OCI-LY1 (cell line): Measurements from ENCODE around the gene KIAA1755.
"Not testable (repeated sequence)": the region's sequence is repeated elsewhere in the genome, so short reads cannot be mapped to it uniquely, and the experiment has no call there.

ENCODE experiments used
- H2AFZ ChIP-seq: fragments of 200-600 bp; sonication (generic), shearing (Covaris generic); 2 replicates; pipeline ENCODE4 v1.6.0; 2014; ENCODE audit warnings: antibody characterized with exemption, mild to moderate bottlenecking, low read length
- H3F3A ChIP-seq: fragments of 200-600 bp; sonication (generic), shearing (Covaris generic); 2 replicates; pipeline ENCODE4 v1.6.0; 2014; ENCODE audit warnings: mild to moderate bottlenecking, antibody characterized with exemption, low read length, moderate library complexity; ENCODE audit not compliant: insufficient read depth
- H3K27ac ChIP-seq: fragments of 200-600 bp; sonication (generic); 2 replicates; pipeline ENCODE4 v1.5.1; 2014; ENCODE audit warnings: low read length, mixed run types, mild to moderate bottlenecking, low read depth; ENCODE audit not compliant: poor library complexity, severe bottlenecking
- H3K27me3 ChIP-seq: fragments of 200-600 bp; sonication (generic); 2 replicates; pipeline ENCODE4 v1.6.0; 2014; ENCODE audit warnings: antibody characterized with exemption, mild to moderate bottlenecking, low read length, moderate library complexity; ENCODE audit not compliant: insufficient read depth
- H3K36me3 ChIP-seq: fragments of 200-600 bp; sonication (generic); 2 replicates; pipeline ENCODE4 v1.6.1; 2014; ENCODE audit warnings: mild to moderate bottlenecking, antibody characterized with exemption, low read length, moderate library complexity, mixed read lengths; ENCODE audit not compliant: insufficient read depth
- H3K4me1 ChIP-seq: fragments of 200-600 bp; sonication (generic); 2 replicates; pipeline ENCODE4 v1.5.1; 2014; ENCODE audit warnings: mild to moderate bottlenecking, low read length, moderate library complexity; ENCODE audit not compliant: insufficient read depth, severe bottlenecking
- H3K4me2 ChIP-seq: fragments of 200-600 bp; sonication (generic), shearing (Covaris generic); 2 replicates; pipeline ENCODE4 v1.6.1; 2014; ENCODE audit warnings: low read length
- H3K4me3 ChIP-seq: fragments of 200-600 bp; sonication (generic); 2 replicates; pipeline ENCODE4 v1.5.1; 2014; ENCODE audit warnings: low read length, low read depth, mild to moderate bottlenecking, mixed read lengths; ENCODE audit not compliant: poor library complexity, severe bottlenecking
- H3K79me2 ChIP-seq: fragments of 200-600 bp; shearing (Covaris generic); 2 replicates; pipeline ENCODE4 v1.6.1; 2016; ENCODE audit warnings: mixed run types, low read length, mixed read lengths; ENCODE audit not compliant: insufficient read depth
- H3K9ac ChIP-seq: fragments of 200-600 bp; sonication (generic), shearing (Covaris generic); 2 replicates; pipeline ENCODE4 v1.6.1; 2014; ENCODE audit warnings: mild to moderate bottlenecking, low read length, mixed read lengths
- H3K9me2 ChIP-seq: fragments of 200-600 bp; sonication (generic), shearing (Covaris generic); 2 replicates; pipeline ENCODE4 v1.6.1; 2014; ENCODE audit warnings: low read depth, mild to moderate bottlenecking, low read length, mixed read lengths
- H3K9me3 ChIP-seq: fragments of 200-600 bp; shearing (Covaris generic); 2 replicates; pipeline ENCODE4 v1.6.1; 2014; ENCODE audit warnings: low read length, mixed read lengths
- H4K20me1 ChIP-seq: fragments of 200-600 bp; sonication (generic), shearing (Covaris generic); 2 replicates; pipeline ENCODE4 v1.6.0; 2016; ENCODE audit warnings: mild to moderate bottlenecking, low read length; ENCODE audit not compliant: insufficient read depth
- CTCF ChIP-seq: fragments of 200-600 bp; sonication (generic), shearing (Covaris generic); IDR thresholded peaks from 2 replicates; pipeline ENCODE4 v1.5.1; 2017; ENCODE audit warnings: mild to moderate bottlenecking, antibody characterized with exemption, low read length, moderate library complexity, mixed read lengths
- EZH2 ChIP-seq: fragments of 200-600 bp; sonication (generic), shearing (Covaris generic); IDR thresholded peaks from 2 replicates; pipeline ENCODE4 v1.8.0; 2017; ENCODE audit warnings: borderline replicate concordance, mixed run types, mild to moderate bottlenecking, antibody characterized with exemption, low read length, moderate library complexity, mixed read lengths

Gene KIAA1755

DNA sequence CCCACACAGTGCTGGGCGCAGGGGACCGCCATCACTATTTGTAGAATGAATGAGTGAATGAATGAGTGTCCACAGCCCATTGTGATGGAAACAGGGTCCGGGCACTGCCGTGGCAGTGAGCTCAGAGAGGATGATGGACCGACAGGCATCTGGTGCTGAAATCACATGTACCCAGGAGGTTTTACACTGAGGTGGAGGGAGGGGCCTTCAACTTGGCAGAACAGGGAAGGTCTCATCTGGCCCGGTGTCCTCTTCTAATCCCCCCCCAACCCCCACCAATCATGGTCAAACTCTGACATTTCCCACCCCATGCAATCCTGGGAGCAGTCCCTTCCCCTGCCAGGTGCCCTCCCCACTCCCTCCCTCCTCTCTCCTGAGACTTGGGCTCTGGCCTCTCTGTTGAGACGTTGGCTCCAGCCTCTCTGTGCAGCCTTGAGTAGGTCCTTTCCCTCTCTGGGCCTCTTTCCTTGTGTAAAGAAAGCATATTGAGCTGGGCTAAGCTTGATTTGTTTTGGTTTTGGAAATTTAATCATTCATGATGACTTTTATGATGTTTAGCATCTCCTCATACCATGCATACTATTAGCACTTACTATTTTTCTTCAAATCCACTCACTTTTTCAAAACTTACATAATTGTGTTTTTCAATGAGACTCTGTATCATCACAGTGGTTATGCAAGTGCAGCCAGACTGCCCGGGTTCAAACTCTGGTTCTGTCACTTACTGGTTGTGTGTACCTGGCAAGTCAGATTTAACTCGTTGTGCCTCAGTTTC, 10.8 kb downstream of the KIAA1755 start:
- no peaks in the 10 kb centered on the region for H3K9me3 ChIP-seq
- no peak for TF ChIP-seq EZH2
- TF ChIP-seq CTCF = no peak
- H3K27ac ChIP-seq = no peak overlapping the region
- H3K9ac ChIP-seq = no peak overlapping the region
- H3K27me3 ChIP-seq = no peaks in the 10 kb centered on the region
- H3K4me3 ChIP-seq = no peak overlapping the region
- H3K4me1 ChIP-seq = no peaks in the 10 kb centered on the region
- no peaks in the 10 kb centered on the region for H4K20me1 ChIP-seq
- no peaks in the 10 kb centered on the region; the same call in 1 of the 2 replicates for H3K36me3 ChIP-seq
- H3F3A ChIP-seq = no peaks in the 10 kb centered on the region
- H2AFZ ChIP-seq = no peak overlapping the region
- H3K79me2 ChIP-seq = no peaks in the 10 kb centered on the region
- H3K9me2 ChIP-seq = no peaks in the 10 kb centered on the region
- no peak overlapping the region for H3K4me2 ChIP-seq

GRCh38 chr20:38248133-38248532, 12.4 kb downstream of the KIAA1755 start:
- Histone ChIP-seq H3K27me3 (no peaks in the 10 kb centered on the region), H2AFZ (no peak overlapping the region), H3K9me3 (peaks cover 4% of the 10 kb centered on the region; the same call in 1 of the 2 replicates), H3K36me3 (no peaks in the 10 kb centered on the region; the same call in 1 of the 2 replicates), H3K27ac (no peak overlapping the region), H3K4me1 (no peaks in the 10 kb centered on the region), H3K4me2 (no peak overlapping the region), H3K4me3 (no peak overlapping the region), H4K20me1 (no peaks in the 10 kb centered on the region), H3K79me2 (no peaks in the 10 kb centered on the region), H3K9me2 (no peaks in the 10 kb centered on the region), H3K9ac (no peak overlapping the region), H3F3A (no peaks in the 10 kb centered on the region)
- no peak for TF ChIP-seq EZH2
- no peak for TF ChIP-seq CTCF

DNA sequence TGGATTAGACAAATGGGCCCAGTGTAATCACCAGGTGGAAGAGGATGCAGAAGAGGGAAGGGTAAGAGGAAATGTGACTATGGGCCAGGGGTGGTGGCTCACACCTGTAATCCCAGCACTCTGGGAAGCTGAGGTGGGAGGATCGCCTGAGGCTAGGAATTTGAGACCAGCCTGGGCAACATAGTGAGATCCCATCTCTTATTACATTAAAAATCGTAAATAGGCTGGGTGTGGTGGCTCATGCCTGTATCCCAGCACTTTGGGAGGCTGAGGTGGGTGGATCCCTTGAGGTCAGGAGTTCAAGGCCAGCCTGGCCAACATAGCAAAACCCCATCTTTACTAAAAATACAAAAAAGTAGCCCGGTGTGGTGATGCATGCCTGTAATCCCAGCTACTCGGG, 12.8 kb downstream of the KIAA1755 start:
- not testable (repeated sequence) for H3K27me3 ChIP-seq, H3K9me3 ChIP-seq, H4K20me1 ChIP-seq, H3K27ac ChIP-seq, H3K79me2 ChIP-seq, H3F3A ChIP-seq, H3K9me2 ChIP-seq, H3K4me3 ChIP-seq, H3K36me3 ChIP-seq, H2AFZ ChIP-seq, H3K4me1 ChIP-seq, H3K9ac ChIP-seq, H3K4me2 ChIP-seq

DNA sequence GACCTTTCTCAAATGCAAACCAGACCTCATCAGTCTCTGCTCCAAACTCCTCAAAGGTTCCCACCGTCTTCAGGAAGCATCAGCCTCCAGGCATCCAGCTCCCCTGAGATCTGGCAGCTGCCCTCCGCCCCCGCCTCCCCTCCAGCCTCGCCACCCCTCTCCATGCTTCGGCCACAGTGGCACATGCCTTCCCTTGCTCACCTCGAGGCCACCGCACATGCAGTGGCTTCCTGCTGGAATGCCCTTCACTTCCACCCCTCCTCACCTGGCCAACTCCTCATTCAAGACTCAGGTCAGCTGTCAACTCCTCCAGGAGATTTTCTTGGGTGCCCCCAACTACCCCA, 13.4 kb downstream of the KIAA1755 start:
- Histone ChIP-seq H3K79me2 (no peaks in the 10 kb centered on the region), H3K9me2 (no peaks in the 10 kb centered on the region), H3K9me3 (peaks cover 11% of the 10 kb centered on the region), H2AFZ (no peak overlapping the region), H3K4me2 (no peak overlapping the region), H4K20me1 (no peaks in the 10 kb centered on the region), H3F3A (no peaks in the 10 kb centered on the region), H3K4me3 (no peak overlapping the region), H3K27ac (no peak overlapping the region), H3K36me3 (no peaks in the 10 kb centered on the region; the same call in 1 of the 2 replicates), H3K27me3 (no peaks in the 10 kb centered on the region), H3K9ac (no peak overlapping the region), H3K4me1 (no peaks in the 10 kb centered on the region)
- TF ChIP-seq CTCF = no peak
- no peak for TF ChIP-seq EZH2
